NCI-H1092 treated with DMSO at 0.1 percent for 48 hours (cell line): ENCODE measurements around the gene ILDR1.
"Not testable (repeated sequence)": the region's sequence is repeated elsewhere in the genome, so short reads cannot be mapped to it uniquely, and the experiment has no call there.

Experiments
- DNase-seq: peaks from one replicate; lab custom pipeline; 2025; lab: John Stamatoyannopoulos, UW

The ILDR1 gene

GRCh38 chr3:122021811-122022401 lies at the start of gene ILDR1:
Gene ILDR1, minus strand, starts transcription at chr3:122022247. Its CDS starts 170 bp downstream, at chr3:122022077.
- DNase-seq: peak; percentile 16

DNA sequence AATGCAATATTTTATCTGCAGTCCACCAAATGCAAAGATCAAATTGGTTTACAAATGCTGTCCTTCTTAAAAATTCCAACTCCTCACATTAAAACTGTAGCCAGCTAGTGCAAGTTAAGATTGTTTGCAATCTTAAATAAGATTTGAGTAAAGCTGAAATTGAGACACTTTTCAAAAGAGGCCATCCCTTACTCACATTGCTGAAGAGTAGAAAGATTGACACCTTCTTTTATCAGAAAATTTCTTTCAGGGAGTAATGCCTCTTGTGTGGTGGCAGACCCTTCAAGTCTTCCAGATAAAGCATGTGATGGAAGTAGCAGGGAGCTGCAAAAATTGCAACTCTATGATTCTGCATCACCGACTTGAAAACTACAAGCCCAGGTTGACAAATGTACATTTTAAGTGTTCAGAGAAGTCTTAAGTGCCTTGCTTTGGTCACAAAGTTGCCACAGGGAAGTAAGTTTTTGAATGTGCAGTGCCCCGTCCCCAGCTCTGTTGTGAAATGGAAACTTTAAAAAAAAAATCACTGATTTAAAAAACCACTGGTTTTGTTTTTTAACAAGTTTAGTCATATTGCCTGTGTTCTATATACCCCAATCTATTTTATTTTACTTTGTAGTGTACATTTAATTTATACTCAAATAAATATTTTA lies 45.7 kb upstream of the ILDR1 start:
- no peak for DNase-seq

- no peak for DNase-seq
Observed at GRCh38 chr3:122067214-122067550, 45.1 kb upstream of the ILDR1 start.

DNA sequence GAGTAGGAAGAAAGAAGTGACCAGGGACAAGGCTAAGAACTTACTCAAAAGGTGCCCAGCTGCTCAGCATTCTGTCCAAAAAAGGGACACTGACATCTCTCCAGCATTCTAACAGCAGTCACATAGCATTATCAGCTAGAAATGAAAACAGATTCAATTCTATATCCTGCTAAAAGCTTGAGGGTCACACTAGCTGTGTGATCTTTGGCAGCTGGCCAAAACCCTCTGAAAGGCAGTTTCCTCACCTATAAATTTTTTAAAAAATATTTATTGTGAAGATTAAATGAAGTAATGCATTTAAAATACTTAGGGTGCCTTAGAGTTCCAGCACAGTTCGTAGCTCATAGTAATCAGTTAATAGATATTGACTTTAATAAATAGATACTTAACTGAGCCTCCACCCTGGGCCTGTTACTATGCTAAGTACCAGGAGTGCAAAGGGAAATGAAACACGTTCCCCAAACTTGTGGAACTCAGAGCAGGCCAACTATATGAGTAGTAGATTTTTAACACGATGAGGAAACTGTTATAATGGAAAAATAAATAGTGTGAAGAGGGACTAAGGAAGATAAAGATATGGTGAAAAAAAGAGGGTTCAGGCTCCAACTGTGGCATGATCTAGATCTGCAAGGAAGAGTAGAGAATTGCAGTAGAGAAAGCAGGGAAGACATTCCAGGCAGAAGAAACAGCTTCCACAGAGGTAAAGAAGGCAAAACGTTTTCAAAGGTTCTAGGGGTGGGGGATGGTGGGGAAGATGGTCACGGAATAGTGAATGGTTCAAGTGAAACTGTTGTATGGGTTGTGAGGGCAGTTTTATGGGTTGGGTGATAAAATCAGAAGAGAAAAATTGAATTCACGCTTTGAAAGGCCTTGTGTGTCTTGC lies 44.5 kb upstream of the ILDR1 start:
- DNase-seq: no peak

DNA sequence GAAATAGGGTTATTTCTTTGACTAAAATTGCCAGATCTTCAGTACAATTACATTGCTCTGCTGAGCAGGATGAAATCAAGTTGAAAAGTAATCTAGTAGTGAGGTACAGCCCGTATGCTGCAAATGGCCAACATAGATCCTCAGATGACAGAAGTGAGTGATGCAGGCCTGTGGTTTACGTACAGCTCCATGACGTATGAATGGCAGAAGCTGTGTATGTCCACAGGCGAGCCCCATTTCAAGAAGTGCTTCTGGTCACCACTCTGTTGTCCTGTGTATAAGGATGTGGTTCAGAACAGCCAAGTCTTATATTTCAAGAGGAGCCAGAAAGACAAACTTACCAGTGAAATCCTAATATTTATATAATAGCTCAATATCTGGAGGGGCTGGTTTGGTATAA lies 42.3 kb upstream of the ILDR1 start:
- no peak for DNase-seq

- DNase-seq: no peak
Observed at GRCh38 chr3:122063908-122064307, 41.9 kb upstream of the ILDR1 start.

DNA sequence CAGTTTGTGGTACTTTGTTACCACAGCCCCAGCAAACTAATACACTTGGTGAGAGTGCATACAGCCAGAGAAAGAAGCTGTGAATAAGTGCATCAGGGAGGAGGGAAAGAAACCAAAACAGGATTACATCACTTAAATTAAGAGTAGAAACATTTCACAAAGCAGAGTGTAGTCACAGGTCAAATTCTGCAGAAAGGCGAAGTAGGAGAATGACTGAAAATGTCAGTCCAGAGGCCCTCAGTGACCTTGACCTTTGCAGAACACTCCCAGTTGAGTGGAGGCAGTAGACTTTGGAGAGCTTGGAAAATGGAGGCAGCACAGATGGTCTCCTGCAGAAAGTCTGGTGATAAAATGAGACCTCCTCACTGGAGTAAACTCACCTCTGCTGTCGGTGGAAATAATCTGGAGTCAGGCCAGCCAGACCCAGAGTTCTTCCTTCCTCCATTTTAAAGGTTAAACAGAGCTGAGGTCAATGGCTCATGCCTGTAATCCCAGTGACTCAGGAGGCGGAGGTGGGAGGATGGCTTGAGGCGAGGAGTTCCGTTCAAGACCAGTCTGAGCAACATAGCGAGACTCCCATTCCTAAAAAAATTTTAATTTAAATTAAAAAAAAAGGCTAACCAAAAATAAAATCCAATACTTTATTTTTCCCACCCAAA lies 38.1 kb upstream of the ILDR1 start:
- no peak for DNase-seq

GRCh38 chr3:122058294-122058693 lies 36.2 kb upstream of the ILDR1 start:
- DNase-seq: no peak

DNA sequence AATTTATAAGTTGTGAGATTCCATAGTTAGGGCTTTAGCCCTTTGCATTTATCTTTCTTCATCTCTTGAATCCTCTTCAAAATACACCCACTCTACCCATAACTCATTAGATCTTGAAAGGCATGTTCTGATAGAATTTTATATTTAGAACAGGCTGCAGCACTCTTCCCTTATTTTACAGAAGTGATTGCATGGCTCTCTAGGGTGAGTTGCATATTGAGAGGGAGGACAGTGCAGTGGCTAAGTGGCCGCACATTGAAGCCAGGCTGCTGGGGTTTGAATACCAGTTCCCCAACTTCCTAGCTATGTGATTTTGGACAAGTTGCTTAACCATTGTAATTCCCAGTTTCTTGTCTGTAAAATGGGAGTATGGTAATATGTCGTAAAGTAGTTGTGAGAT lies 35.6 kb upstream of the ILDR1 start:
- DNase-seq: no peak

DNA sequence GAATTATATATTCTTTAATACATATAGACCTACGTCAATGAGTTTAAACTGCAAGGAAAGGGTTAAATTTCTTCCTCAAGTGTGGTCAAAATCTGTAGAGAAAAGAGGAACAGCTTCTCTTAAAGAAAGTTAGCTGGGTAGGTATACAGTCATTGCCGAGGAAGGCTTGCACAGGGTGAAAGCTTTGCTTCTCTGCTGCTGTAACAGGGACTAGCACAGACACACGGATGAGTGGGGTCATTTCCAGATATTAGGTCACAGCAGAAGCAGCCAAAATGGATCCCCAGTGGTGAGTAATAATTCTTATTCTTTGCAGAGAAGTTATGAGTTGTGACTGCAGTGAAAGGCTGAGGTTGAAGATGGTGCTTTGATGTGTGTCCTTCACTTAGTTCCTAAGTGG lies 33.2 kb upstream of the ILDR1 start, which contains the start of gene CD86:
Gene CD86 (plus strand): TSS at position 148 of the 400 bp plus-strand sequence. CDS start 128 bp downstream, at position 276.
- DNase-seq: no peak

GRCh38 chr3:122052968-122053367 lies 30.9 kb upstream of the ILDR1 start:
- DNase-seq: no peak

DNA sequence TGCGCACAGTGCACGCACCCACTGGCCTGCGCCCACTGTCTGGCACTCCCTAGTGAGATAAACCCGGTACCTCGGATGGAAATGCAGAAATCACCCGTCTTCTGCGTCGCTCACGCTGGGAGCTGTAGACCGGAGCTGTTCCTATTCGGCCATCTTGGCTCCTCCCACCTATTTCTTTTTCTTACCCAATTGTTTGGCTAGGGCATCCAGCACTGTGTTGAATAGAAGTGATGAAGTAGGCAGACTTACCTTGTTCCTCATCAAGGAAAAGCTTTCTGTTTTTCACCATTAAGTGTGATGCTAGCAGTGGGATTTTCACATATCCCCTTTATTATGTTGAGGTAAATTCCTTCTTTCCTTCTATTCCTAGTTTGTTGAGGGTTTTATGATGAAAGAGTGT lies 25.7 kb upstream of the ILDR1 start:
- DNase-seq: not testable (repeated sequence)

- DNase-seq: not testable (repeated sequence)
Observed at GRCh38 chr3:122047296-122047695, 25.2 kb upstream of the ILDR1 start.

DNA sequence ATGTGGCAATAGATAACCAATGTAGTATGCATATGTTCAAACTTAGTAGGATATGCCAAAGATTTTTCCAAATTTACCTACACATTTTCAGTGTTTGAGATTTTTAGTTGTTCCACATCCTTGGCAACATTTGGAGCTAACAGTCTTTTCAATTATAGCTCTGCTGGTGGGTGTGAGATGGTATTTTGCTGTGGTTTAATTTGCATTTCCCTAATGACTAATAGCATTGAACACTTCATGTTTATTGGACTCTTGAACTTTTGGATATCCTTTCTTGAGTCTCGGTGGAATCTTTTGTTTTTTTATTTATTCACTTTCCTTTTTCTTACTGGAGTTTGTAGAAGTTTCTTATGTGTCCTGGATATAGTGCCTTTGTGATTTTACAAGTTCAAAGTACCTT lies 11.0 kb upstream of the ILDR1 start:
- DNase-seq: no peak

DNA sequence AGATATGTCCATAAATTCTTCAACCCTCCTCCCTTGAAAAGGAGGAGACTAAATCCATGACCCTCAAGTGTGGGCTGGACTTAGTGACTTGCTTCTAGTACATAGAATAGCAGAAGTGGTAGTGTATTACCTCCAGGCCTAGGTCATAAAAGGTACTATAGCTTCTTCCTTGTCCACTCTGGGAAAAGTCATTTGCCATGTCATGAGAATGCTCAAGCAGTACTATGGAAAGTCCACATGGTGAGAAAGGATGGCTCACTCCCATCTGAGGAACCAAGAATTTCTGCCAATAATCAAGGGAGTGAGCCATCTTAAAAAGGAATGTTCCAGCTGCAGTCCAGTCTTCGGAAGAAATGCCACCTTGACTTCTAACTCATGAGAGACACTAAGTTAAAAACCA lies 10.5 kb upstream of the ILDR1 start:
- DNase-seq: no peak

GRCh38 chr3:122031123-122031468 lies 9.0 kb upstream of the ILDR1 start:
- no peak for DNase-seq

- DNase-seq: no peak
Observed at GRCh38 chr3:122030381-122031122, 8.5 kb upstream of the ILDR1 start.

DNA sequence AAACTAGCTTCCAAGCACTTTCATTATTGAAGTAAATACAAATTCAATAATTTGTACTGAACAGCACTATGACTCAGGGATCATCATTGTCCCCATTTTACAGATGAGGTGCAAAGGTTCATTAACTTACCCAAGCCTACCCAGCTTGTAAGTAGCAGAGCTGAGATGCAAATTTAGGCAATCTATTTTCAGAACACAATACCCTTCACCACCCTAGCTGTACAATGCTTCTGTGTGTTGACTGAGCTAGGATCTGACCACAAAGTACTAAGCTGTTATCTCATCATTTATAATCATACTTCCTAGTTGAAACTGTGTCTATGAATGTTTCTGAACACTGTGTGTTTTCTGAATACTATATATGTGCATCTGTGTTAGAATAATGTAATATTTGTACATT lies 3.2 kb upstream of the ILDR1 start:
- DNase-seq: no peak

GRCh38 chr3:122024800-122025199 lies 2.8 kb upstream of the ILDR1 start:
- DNase-seq: no peak

DNA sequence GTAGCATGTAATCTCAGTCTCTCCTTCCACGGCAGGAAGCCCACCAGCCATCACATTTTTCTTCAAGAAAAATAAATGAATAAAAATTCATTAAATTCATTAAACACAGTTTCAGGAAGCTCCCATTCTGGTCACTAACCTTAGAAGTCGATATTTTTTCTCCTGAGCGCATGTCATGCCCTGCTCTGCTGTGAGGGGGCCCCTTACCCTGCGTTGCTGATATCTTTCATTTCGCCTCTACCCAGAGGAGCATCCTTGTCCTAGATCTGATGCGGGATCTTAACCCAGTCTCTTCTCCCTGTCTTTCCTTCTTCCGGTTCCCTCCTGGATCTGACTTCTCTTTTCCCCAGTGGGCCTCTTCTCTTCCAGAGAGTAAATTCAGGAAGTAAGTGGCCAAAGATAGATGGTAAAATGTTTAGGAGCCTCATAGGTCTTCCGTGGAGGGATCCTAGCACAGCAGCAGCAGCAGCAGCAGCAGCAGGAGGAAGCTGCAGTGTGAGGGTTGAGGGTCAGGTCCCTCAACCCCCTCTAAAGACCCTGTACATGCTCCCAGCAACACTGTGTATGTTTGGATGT lies 1.4 kb upstream of the ILDR1 start:
- no peak for DNase-seq

DNA sequence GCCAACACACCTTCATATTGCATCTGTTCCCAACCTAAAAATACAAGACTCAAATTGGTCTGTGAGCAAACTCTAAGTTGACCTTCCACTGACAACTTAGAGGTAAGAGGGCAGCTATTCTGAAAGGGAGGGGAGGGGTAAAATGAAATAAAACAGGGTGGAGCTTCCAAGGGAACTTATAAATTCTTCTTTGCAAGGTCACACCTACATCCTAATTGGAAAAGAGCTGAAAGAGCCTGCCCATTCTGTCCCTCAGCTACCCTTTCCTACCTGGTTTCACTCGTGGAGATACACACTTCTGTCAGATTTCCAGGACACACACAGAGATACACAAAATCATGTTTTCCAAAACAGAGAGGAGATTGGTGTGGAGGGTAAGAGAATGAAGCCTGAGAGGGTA lies 1.0 kb downstream of the ILDR1 start:
- DNase-seq: no peak

- DNase-seq: no peak
Observed at GRCh38 chr3:122019493-122019892, 2.6 kb downstream of the ILDR1 start.
